HepG2 (cell line): Measurements from ENCODE around the gene SCP2. TPM values are rescaled to one million over a fixed set of nuclear protein-coding genes. Genes with fewer than 3 reads are reported as not detected.

Source experiments
- GLMP ChIP-seq: sonication (generic); formaldehyde crosslinking; IDR thresholded peaks from 2 replicates; pipeline ENCODE4 v1.9.0; 2021; ENCODE audit warnings: missing genetic modification reagents, mild to moderate bottlenecking, borderline replicate concordance
- HMGXB3 ChIP-seq: sonication (generic); formaldehyde crosslinking; IDR thresholded peaks from 2 replicates; pipeline ENCODE4 v1.4.0; 2020; ENCODE audit warnings: missing genetic modification reagents, borderline replicate concordance
- HOXA3 ChIP-seq: sonication (generic); formaldehyde crosslinking; IDR thresholded peaks from 2 replicates; pipeline ENCODE4 v1.5.0; 2020; ENCODE audit warnings: missing genetic modification reagents
- IRF1 ChIP-seq: sonication (generic); formaldehyde crosslinking; IDR thresholded peaks from 2 replicates; pipeline ENCODE4 v1.4.0; 2020; ENCODE audit warnings: low read depth, mild to moderate bottlenecking, missing genetic modification reagents
- IRF2 ChIP-seq: IDR thresholded peaks from 2 replicates; pipeline ENCODE4 v1.6.1; 2018; ENCODE audit warnings: missing genetic modification reagents, missing compliant biosample characterization
- KAT7 ChIP-seq: IDR thresholded peaks from 2 replicates; pipeline ENCODE4 v1.6.1; 2018; ENCODE audit warnings: borderline replicate concordance, missing compliant biosample characterization
- MTERF4 ChIP-seq: sonication (generic); formaldehyde crosslinking; IDR thresholded peaks from 2 replicates; pipeline ENCODE4 v1.8.0; 2023; ENCODE audit warnings: mild to moderate bottlenecking, missing genetic modification reagents
- NFE2 ChIP-seq: sonication (generic); formaldehyde crosslinking; IDR thresholded peaks from 2 replicates; pipeline ENCODE4 v1.4.0; 2020; ENCODE audit warnings: missing genetic modification reagents
- PCBP1 ChIP-seq: fragments of 200-400 bp; formaldehyde crosslinking; IDR thresholded peaks from 2 replicates; pipeline ENCODE4 v1.6.1; 2017; ENCODE audit warnings: mild to moderate bottlenecking, low read depth, low read length, borderline replicate concordance
- RBM22 ChIP-seq: fragments of 200-400 bp; formaldehyde crosslinking; optimal IDR thresholded peaks from 2 replicates; pipeline ENCODE3; 2017; ENCODE audit warnings: mild to moderate bottlenecking, low read length, moderate library complexity
- SMAD9 ChIP-seq: sonication (generic); formaldehyde crosslinking; IDR thresholded peaks from 2 replicates; pipeline ENCODE4 v1.5.1; 2020; ENCODE audit warnings: mild to moderate bottlenecking, missing genetic modification reagents
- SOX5 ChIP-seq: IDR thresholded peaks from 2 replicates; pipeline ENCODE4 v1.6.1; 2016; ENCODE audit warnings: borderline replicate concordance
- TIGD3 ChIP-seq: sonication (generic); formaldehyde crosslinking; IDR thresholded peaks from 2 replicates; pipeline ENCODE4 v1.5.1; 2020; ENCODE audit warnings: mild to moderate bottlenecking, missing genetic modification reagents, borderline replicate concordance
- ZNF234 ChIP-seq: sonication (generic); formaldehyde crosslinking; conservative IDR thresholded peaks from 2 replicates; pipeline ENCODE4 v1.5.1; 2020; ENCODE audit warnings: mild to moderate bottlenecking, missing genetic modification reagents
- ZNF282 ChIP-seq: fragments of 450-650 bp; IDR thresholded peaks from 2 replicates; pipeline ENCODE4 v1.6.1; 2018; ENCODE audit not compliant: partially characterized antibody
- ZNF317 ChIP-seq: sonication (generic); formaldehyde crosslinking; IDR thresholded peaks from 2 replicates; pipeline ENCODE4 v1.5.0; 2020; ENCODE audit warnings: mild to moderate bottlenecking, missing genetic modification reagents
- ZNF432 ChIP-seq: sonication (generic); formaldehyde crosslinking; IDR thresholded peaks from 2 replicates; pipeline ENCODE4 v1.5.0; 2020; ENCODE audit warnings: missing genetic modification reagents, mild to moderate bottlenecking, borderline replicate concordance
- ZNF558 ChIP-seq: sonication (generic); formaldehyde crosslinking; IDR thresholded peaks from 2 replicates; pipeline ENCODE4 v1.9.0; 2022; ENCODE audit warnings: mild to moderate bottlenecking, missing genetic modification reagents, borderline replicate concordance
- ZNF562 ChIP-seq: sonication (generic); formaldehyde crosslinking; IDR thresholded peaks from 2 replicates; pipeline ENCODE4 v1.8.0; 2022; ENCODE audit warnings: missing genetic modification reagents, borderline replicate concordance
- ZNF580 ChIP-seq: IDR thresholded peaks from 2 replicates; pipeline ENCODE4 v1.6.1; 2016; ENCODE audit warnings: low read depth, borderline replicate concordance
- ZNF790 ChIP-seq: sonication (generic); formaldehyde crosslinking; IDR thresholded peaks from 2 replicates; pipeline ENCODE4 v1.8.0; 2022; ENCODE audit warnings: missing genetic modification reagents, mild to moderate bottlenecking, borderline replicate concordance
- polyA plus RNA-seq, 8 experiments: library from polyadenylated mRNA; depleted of rRNA in 3 of 8; stranded (reverse) in 7 of 8; unstranded in 1 of 8; fragments of >200 nt; fragmentation: Illumina TruSeq in 4 of 8; extraction: Trizol in 4 of 8; gene quantifications; 2 replicates each; pipeline versions ENCODE4 v1.2.1 to v1.2.3, GENCODE V29; 2011 to 2016; ENCODE audit warnings: low read depth in 4 of 8, missing spikeins in 1 of 8, mixed read lengths in 1 of 8; ENCODE audit not compliant: insufficient read depth in 1 of 8
- total RNA-seq, 5 experiments: library from RNA; depleted of rRNA; stranded (reverse); fragments of >200 nt; fragmentation: Illumina TruSeq; extraction: Trizol; gene quantifications; 2 replicates each; pipeline ENCODE4 v1.2.3, GENCODE V29; 2016; ENCODE audit warnings: low read depth in 1 of 5

SCP2 gene
- total and polyA plus RNA-seq, 2 of the 13 experiments (the other 11 are each of a cell fraction or from before 2014, with no cell fraction given), result 59.0 to 133 TPM

- TF ChIP-seq IRF1 (CRISPR knock-in tag) (no peak), ZNF234 (CRISPR knock-in tag) (no peak), ZNF580 (CRISPR knock-in tag) (peak; percentile 61; the same call in 1 of the 2 replicates), ZNF790 (CRISPR knock-in tag) (no peak), ZNF562 (no peak), RBM22 (no peak), ZNF317 (CRISPR knock-in tag) (no peak), HOXA3 (CRISPR knock-in tag) (peak; percentile 67), TIGD3 (CRISPR knock-in tag) (no peak), PCBP1 (no peak), ZNF282 (no peak), ZNF558 (no peak; the same call in 1 of the 2 replicates), MTERF4 (CRISPR knock-in tag) (no peak), KAT7 (no peak), ZNF432 (CRISPR knock-in tag) (no peak), SOX5 (CRISPR knock-in tag) (peak; percentile 57; the same call in 1 of the 2 replicates), HMGXB3 (CRISPR knock-in tag) (peak; percentile 58; the same call in 1 of the 2 replicates), SMAD9 (CRISPR knock-in tag) (no peak), GLMP (no peak), IRF2 (CRISPR knock-in tag) (peak; percentile 60), NFE2 (CRISPR knock-in tag) (no peak)
These were observed 87.9 kb downstream of the SCP2 start (continued) for GRCh38 chr1:53014791-53015507.
